HEK293 (cell line): ENCODE results near the gene GJA3.

Source experiments
- AEBP2 ChIP-seq: fragments of 450-650 bp; formaldehyde crosslinking; IDR thresholded peaks from 2 replicates; pipeline ENCODE4 v1.5.1; 2016; ENCODE audit warnings: missing biosample characterization, missing genetic modification characterization, borderline replicate concordance
- BCL6B ChIP-seq: fragments of 450-650 bp; formaldehyde crosslinking; IDR thresholded peaks from 2 replicates; pipeline ENCODE4 v1.5.1; 2017; ENCODE audit warnings: missing biosample characterization, missing genetic modification characterization
- EGR2 ChIP-seq: fragments of 450-650 bp; formaldehyde crosslinking; IDR thresholded peaks from 2 replicates; pipeline ENCODE4 v1.5.1; 2016; ENCODE audit warnings: low read depth, missing biosample characterization, missing genetic modification characterization
- KLF16 ChIP-seq: fragments of 450-650 bp; formaldehyde crosslinking; IDR thresholded peaks from 2 replicates; pipeline ENCODE4 v1.5.1; 2017; ENCODE audit warnings: missing biosample characterization, missing genetic modification characterization
- KLF9 ChIP-seq: fragments of 450-650 bp; formaldehyde crosslinking; IDR thresholded peaks from 2 replicates; pipeline ENCODE4 v1.5.1; 2016; ENCODE audit warnings: missing biosample characterization, missing genetic modification characterization, low read depth
- PATZ1 ChIP-seq: fragments of 450-650 bp; formaldehyde crosslinking; IDR thresholded peaks from 2 replicates; pipeline ENCODE4 v1.5.1; 2016; ENCODE audit warnings: missing biosample characterization, missing genetic modification characterization
- ZBTB17 ChIP-seq: fragments of 450-650 bp; formaldehyde crosslinking; IDR thresholded peaks from 2 replicates; pipeline ENCODE4 v1.5.1; 2016; ENCODE audit warnings: missing biosample characterization, missing genetic modification characterization
- ZBTB6 ChIP-seq: fragments of 450-650 bp; formaldehyde crosslinking; IDR thresholded peaks from 2 replicates; pipeline ENCODE4 v1.5.1; 2017; ENCODE audit warnings: missing biosample characterization, missing genetic modification characterization
- ZBTB8A ChIP-seq: fragments of 450-650 bp; formaldehyde crosslinking; IDR thresholded peaks from 2 replicates; pipeline ENCODE4 v1.5.1; 2016; ENCODE audit warnings: missing biosample characterization, missing genetic modification characterization
- ZNF121 ChIP-seq: fragments of 450-650 bp; formaldehyde crosslinking; IDR thresholded peaks from 2 replicates; pipeline ENCODE4 v1.5.1; 2016; ENCODE audit warnings: missing biosample characterization, missing genetic modification characterization
- ZNF157 ChIP-seq: fragments of 450-650 bp; formaldehyde crosslinking; IDR thresholded peaks from 2 replicates; pipeline ENCODE4 v1.5.1; 2016; ENCODE audit warnings: missing biosample characterization, missing genetic modification characterization
- ZNF366 ChIP-seq: fragments of 450-650 bp; formaldehyde crosslinking; conservative IDR thresholded peaks from 2 replicates; pipeline ENCODE4 v1.5.1; 2016; ENCODE audit warnings: missing biosample characterization, missing genetic modification characterization
- ZNF398 ChIP-seq: fragments of 450-650 bp; formaldehyde crosslinking; IDR thresholded peaks from 2 replicates; pipeline ENCODE4 v1.5.1; 2017; ENCODE audit warnings: missing biosample characterization, missing genetic modification characterization
- ZNF560 ChIP-seq: fragments of 450-650 bp; formaldehyde crosslinking; IDR thresholded peaks from 2 replicates; pipeline ENCODE4 v1.5.1; 2017; ENCODE audit warnings: missing biosample characterization, missing genetic modification characterization, borderline replicate concordance
- ZNF571 ChIP-seq: fragments of 450-650 bp; formaldehyde crosslinking; IDR thresholded peaks from 2 replicates; pipeline ENCODE4 v1.5.0; 2017; ENCODE audit warnings: missing biosample characterization, missing genetic modification characterization
- ZNF580 ChIP-seq: fragments of 450-650 bp; formaldehyde crosslinking; IDR thresholded peaks from 2 replicates; pipeline ENCODE4 v1.5.1; 2016; ENCODE audit warnings: missing biosample characterization, missing genetic modification characterization
- ZNF596 ChIP-seq: fragments of 450-650 bp; IDR thresholded peaks from 2 replicates; pipeline ENCODE4 v1.5.0; 2018; ENCODE audit warnings: missing biosample characterization, mild to moderate bottlenecking, missing genetic modification characterization, moderate library complexity
- ZNF843 ChIP-seq: fragments of 450-650 bp; formaldehyde crosslinking; IDR thresholded peaks from 2 replicates; pipeline ENCODE4 v1.5.1; 2016; ENCODE audit warnings: missing biosample characterization, missing genetic modification characterization
- ZXDB ChIP-seq: fragments of 450-650 bp; formaldehyde crosslinking; IDR thresholded peaks from 2 replicates; pipeline ENCODE4 v1.5.1; 2016; ENCODE audit warnings: missing biosample characterization, missing genetic modification characterization
- TF ChIP-seq, protein P1 (sequence below): fragments of 450-650 bp; formaldehyde crosslinking; IDR thresholded peaks from 2 replicates; pipeline ENCODE4 v1.5.1; 2017; ENCODE audit warnings: missing biosample characterization, mild to moderate bottlenecking, missing genetic modification characterization, moderate library complexity
- TF ChIP-seq, protein P2 (sequence below): fragments of 450-650 bp; formaldehyde crosslinking; IDR thresholded peaks from 2 replicates; pipeline ENCODE4 v1.5.1; 2016; ENCODE audit warnings: missing biosample characterization, missing genetic modification characterization
- TF ChIP-seq, protein P3 (sequence below): fragments of 450-650 bp; formaldehyde crosslinking; IDR thresholded peaks from 2 replicates; pipeline ENCODE4 v1.5.1; 2016; ENCODE audit warnings: missing biosample characterization, missing genetic modification characterization

Gene GJA3

DNA sequence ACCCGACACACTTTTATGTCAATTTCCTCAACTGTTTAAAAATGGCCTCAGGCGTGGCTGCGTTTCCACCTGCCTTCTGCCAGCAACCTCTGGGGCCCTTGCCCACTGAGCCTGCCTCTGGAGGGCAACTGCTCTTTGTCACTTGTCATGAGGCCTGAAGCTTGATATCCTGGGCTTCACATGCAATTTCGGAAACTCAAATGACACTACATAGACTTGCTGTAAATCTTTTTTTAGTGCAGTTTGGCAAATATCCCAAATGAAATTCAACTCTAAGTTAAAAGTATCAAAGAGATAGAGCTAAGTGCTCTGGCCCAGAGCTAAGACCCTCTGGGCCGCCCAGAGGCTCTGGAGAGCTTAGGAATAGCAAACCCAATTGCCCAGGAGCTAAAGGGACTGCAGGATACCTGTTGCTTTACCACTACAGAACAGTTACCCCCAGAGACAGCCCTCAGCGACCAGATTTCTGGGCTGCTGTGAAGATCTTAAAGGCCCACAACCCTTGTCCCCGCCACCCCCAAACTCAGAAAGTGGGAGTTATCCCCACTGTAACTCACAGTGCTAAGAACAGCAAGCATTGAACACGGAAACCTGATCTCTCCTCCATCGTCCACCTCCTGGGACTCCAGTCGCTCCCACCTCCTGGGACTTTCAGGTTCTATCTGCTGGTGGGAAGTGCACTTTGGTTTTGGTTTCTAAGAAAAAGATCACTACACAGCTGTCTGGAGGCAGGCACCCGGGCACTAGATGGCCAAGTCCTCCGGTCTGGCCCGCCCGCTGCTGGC lies 19.4 kb downstream of the GJA3 start (continued):
- TF ChIP-seq, protein P1, sequence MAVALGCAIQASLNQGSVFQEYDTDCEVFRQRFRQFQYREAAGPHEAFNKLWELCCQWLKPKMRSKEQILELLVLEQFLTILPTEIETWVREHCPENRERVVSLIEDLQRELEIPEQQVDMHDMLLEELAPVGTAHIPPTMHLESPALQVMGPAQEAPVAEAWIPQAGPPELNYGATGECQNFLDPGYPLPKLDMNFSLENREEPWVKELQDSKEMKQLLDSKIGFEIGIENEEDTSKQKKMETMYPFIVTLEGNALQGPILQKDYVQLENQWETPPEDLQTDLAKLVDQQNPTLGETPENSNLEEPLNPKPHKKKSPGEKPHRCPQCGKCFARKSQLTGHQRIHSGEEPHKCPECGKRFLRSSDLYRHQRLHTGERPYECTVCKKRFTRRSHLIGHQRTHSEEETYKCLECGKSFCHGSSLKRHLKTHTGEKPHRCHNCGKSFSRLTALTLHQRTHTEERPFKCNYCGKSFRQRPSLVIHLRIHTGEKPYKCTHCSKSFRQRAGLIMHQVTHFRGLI (tag by site-specific recombination): no peak
- peak; percentile 57; the same call in 1 of the 2 replicates for TF ChIP-seq PATZ1
- TF ChIP-seq KLF16 (tag by site-specific recombination): no peak
- no peak for TF ChIP-seq BCL6B (tag by site-specific recombination)
- no peak for TF ChIP-seq KLF9 (tag by site-specific recombination)
- peak; percentile 70 for TF ChIP-seq ZXDB (tag by site-specific recombination)
- TF ChIP-seq ZNF843 (tag by site-specific recombination): peak; percentile 76
- TF ChIP-seq, protein P2, sequence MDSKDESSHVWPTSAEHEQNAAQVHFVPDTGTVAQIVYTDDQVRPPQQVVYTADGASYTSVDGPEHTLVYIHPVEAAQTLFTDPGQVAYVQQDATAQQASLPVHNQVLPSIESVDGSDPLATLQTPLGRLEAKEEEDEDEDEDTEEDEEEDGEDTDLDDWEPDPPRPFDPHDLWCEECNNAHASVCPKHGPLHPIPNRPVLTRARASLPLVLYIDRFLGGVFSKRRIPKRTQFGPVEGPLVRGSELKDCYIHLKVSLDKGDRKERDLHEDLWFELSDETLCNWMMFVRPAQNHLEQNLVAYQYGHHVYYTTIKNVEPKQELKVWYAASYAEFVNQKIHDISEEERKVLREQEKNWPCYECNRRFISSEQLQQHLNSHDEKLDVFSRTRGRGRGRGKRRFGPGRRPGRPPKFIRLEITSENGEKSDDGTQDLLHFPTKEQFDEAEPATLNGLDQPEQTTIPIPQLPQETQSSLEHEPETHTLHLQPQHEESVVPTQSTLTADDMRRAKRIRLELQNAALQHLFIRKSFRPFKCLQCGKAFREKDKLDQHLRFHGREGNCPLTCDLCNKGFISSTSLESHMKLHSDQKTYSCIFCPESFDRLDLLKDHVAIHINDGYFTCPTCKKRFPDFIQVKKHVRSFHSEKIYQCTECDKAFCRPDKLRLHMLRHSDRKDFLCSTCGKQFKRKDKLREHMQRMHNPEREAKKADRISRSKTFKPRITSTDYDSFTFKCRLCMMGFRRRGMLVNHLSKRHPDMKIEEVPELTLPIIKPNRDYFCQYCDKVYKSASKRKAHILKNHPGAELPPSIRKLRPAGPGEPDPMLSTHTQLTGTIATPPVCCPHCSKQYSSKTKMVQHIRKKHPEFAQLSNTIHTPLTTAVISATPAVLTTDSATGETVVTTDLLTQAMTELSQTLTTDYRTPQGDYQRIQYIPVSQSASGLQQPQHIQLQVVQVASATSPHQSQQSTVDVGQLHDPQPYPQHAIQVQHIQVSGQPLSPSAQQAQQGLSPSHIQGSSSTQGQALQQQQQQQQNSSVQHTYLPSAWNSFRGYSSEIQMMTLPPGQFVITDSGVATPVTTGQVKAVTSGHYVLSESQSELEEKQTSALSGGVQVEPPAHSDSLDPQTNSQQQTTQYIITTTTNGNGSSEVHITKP: no peak
- peak; percentile 58 for TF ChIP-seq ZBTB8A
- no peak for TF ChIP-seq AEBP2 (tag by site-specific recombination)
- peak; percentile 94 for TF ChIP-seq ZBTB6 (tag by site-specific recombination)
- TF ChIP-seq ZNF366 (tag by site-specific recombination): 0 out of 2 replicates have a peak, but pooled peaks have one; percentile 47
- no peak for TF ChIP-seq ZNF560 (tag by site-specific recombination)
- TF ChIP-seq, protein P3, sequence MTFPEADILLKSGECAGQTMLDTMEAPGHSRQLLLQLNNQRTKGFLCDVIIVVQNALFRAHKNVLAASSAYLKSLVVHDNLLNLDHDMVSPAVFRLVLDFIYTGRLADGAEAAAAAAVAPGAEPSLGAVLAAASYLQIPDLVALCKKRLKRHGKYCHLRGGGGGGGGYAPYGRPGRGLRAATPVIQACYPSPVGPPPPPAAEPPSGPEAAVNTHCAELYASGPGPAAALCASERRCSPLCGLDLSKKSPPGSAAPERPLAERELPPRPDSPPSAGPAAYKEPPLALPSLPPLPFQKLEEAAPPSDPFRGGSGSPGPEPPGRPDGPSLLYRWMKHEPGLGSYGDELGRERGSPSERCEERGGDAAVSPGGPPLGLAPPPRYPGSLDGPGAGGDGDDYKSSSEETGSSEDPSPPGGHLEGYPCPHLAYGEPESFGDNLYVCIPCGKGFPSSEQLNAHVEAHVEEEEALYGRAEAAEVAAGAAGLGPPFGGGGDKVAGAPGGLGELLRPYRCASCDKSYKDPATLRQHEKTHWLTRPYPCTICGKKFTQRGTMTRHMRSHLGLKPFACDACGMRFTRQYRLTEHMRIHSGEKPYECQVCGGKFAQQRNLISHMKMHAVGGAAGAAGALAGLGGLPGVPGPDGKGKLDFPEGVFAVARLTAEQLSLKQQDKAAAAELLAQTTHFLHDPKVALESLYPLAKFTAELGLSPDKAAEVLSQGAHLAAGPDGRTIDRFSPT (tag by site-specific recombination): no peak
- no peak for TF ChIP-seq ZNF121
- peak; percentile 18; the same call in 1 of the 2 replicates for TF ChIP-seq ZNF580 (tag by site-specific recombination)
- TF ChIP-seq EGR2 (tag by site-specific recombination): no peak
- TF ChIP-seq ZBTB17 (tag by site-specific recombination): 0 out of 2 replicates have a peak, but pooled peaks have one; percentile 19
- TF ChIP-seq ZNF157 (tag by site-specific recombination): no peak
- no peak for TF ChIP-seq ZNF398 (tag by site-specific recombination)
- TF ChIP-seq ZNF571 (tag by site-specific recombination): no peak
- TF ChIP-seq ZNF596 (tag by site-specific recombination): no peak
